Activated CD8-positive, alpha-beta T cell treated with anti-CD3 and anti-CD28 coated beads, Interleukin-2, amount 10 ng/mL, durations not matched to agents 7 days and 5 days (primary cell): Measurements from ENCODE around the gene RAVER1. TPM values are rescaled to one million over a fixed set of nuclear protein-coding genes. Genes with fewer than 3 reads are reported as not detected.
A peak's percentile ranks its signal among the peaks of the same experiment; 100 is the strongest.

Experiments
- ATAC-seq: fragments of 150-1000 bp; cut with Tn5 transposase; one replicate; pipeline ENCODE4 v1.10.0; 2021; ENCODE audit warnings: moderate library complexity
- CTCF ChIA-PET: fragments of 350-600 bp; sonication (Branson Sonifier 250); formaldehyde crosslinking; loops from one replicate; lab custom pipeline; 2021; ENCODE audit warnings: antibody characterized with exemption; lab: Charles Lee
- POLR2A ChIA-PET: fragments of 350-600 bp; sonication (Branson Sonifier 250); formaldehyde crosslinking; loops from one replicate; lab custom pipeline; 2021; ENCODE audit warnings: antibody characterized with exemption; lab: Charles Lee
- DNase-seq: peaks from one replicate; pipeline ENCODE4 v3.0.0-alpha.2; 2020
- H3K27ac Mint-ChIP-seq: one replicate; pipeline ENCODE4 v1.8.0; 2021; ENCODE audit warnings: mild to moderate bottlenecking, mixed read lengths
- H3K27me3 Mint-ChIP-seq: one replicate; pipeline ENCODE4 v1.8.0; 2021; ENCODE audit warnings: low read depth, mixed read lengths
- H3K36me3 Mint-ChIP-seq: one replicate; pipeline ENCODE4 v1.8.0; 2021; ENCODE audit warnings: low read depth, mixed read lengths
- H3K4me1 Mint-ChIP-seq: one replicate; pipeline ENCODE4 v1.8.0; 2021; ENCODE audit warnings: low read depth, mixed read lengths
- H3K4me3 Mint-ChIP-seq: one replicate; pipeline ENCODE4 v1.8.0; 2021; ENCODE audit warnings: mild to moderate bottlenecking, mixed read lengths
- H3K9me3 Mint-ChIP-seq: one replicate; pipeline ENCODE4 v1.8.0; 2022; ENCODE audit warnings: mixed read lengths; ENCODE audit not compliant: insufficient read depth
- total RNA-seq, 2 experiments: library from RNA; stranded (reverse); gene quantifications; one replicate each; pipeline ENCODE4 v1.2.3, GENCODE V29; 2021

Gene RAVER1
- total RNA-seq, 2 experiments from 2014 or later = 79.8 to 91.7 TPM

DNA sequence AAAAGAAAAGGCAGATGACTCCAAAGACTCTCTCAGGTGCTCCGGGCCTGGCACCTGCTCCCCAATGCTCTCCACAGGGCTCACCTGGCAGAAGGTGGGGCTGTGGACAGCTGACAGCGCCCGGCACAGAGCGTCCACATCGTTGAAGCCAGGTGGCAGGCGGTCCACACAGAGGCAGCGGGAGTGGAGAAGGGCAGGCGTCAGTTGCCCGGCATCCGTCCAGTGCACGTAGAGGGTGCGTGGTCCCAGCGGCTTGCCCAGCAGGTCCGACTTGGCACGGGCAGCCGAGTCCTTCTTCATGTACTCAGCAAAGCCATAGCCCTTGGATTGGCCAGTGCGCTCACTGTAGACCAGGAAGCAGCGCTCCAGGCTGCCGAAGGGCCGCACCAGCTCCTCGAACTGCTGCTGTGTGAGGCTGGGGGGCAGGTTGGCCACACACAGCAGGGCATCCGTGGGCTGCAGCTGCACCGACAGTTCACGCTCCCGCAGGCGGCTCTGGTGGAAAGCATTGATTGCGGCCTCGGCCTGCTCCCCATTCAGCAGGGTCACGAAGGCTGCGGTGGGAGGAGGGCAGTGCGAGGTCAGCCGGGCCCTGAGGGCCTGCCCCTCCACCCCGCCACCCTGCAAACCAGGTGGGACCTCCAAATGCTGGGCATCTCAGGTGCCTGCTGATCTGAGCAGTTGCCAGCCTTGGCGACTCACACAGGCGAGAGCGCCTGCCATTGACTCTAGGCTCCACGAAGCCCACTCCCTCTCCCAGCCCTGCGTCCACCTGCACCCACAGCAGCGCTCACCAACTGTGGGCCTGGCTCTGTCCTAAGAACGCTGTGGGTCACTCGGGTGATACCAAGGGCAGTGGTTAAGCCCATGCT is 4.5 kb downstream of the RAVER1 start:
- Mint-ChIP-seq H3K27me3 (no peaks in the 10 kb centered on the region), H3K4me3 (no peak overlapping the region), H3K36me3 (peaks cover 53% of the 10 kb centered on the region), H3K9me3 (no peaks in the 10 kb centered on the region), H3K27ac (no peak overlapping the region), H3K4me1 (peaks cover 17% of the 10 kb centered on the region)
- CTCF ChIA-PET = no interaction called here
- ATAC-seq (no peak), DNase-seq (no peak)
- POLR2A ChIA-PET = interaction anchor here (1.2 kb wide), 1 partner anchor 10 kb away, joined by 4 read pairs; no protein-coding TSS in a partner anchor

DNA sequence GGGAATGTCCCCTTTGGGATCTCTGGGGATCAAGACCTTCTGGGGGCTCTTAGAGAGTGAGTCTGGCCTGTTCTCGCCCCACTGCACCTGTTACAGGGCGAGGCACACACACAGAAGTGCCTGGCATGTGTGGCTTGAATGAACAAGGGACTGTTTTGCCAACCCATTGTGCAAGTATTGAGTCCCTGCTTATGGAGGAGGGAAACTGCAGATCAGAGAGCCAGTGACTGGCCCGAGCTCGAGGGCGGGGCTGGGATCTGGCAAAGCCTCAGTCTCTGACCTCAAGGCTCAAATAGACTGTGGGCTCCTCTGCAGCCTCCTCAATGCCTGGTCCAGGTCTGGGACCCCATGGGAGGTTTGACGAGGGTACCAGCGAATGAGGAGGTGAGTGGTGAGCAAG is 5.5 kb downstream of the RAVER1 start:
- Mint-ChIP-seq H3K27ac (no peak overlapping the region), H3K36me3 (peaks cover 47% of the 10 kb centered on the region), H3K4me1 (peaks cover 12% of the 10 kb centered on the region), H3K9me3 (no peaks in the 10 kb centered on the region), H3K27me3 (no peaks in the 10 kb centered on the region), H3K4me3 (no peak overlapping the region)
- ChIA-PET CTCF (no interaction called here), POLR2A (no interaction called here)
- ATAC-seq (no peak), DNase-seq (no peak)

DNA sequence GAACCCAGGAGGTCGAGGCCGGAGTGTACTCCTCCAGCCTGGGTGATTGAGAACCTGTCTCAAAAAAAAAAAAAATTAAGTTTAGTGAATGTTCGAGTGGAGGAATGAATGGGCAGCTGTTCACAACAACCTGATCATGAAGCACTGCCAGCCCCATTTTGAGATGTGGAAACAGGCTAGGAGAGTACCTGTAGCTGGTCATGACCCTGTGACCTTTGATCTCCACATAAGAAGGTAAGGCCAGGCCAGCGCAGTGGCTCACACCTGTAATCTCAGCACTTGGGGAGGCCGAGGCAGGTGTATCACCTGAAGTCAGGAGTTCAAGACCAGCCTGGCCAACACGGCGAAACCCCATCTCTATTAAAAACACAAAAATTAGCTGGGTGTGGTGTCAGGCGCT is 7.6 kb downstream of the RAVER1 start:
- ATAC-seq (no peak), DNase-seq (no peak)
- CTCF ChIA-PET = no interaction called here
- no peaks in the 10 kb centered on the region for H3K27me3 Mint-ChIP-seq
- H3K4me1 Mint-ChIP-seq = no peaks in the 10 kb centered on the region
- peaks cover 46% of the 10 kb centered on the region for H3K36me3 Mint-ChIP-seq
- H3K27ac Mint-ChIP-seq = no peak overlapping the region
- POLR2A ChIA-PET = interaction anchor here (1.2 to 1.8 kb wide), 2 partner anchors 8 to 54 kb away, joined by 3 to 5 read pairs; partner anchors contain the start of genes ICAM1 and RAVER1
- no peak overlapping the region for H3K4me3 Mint-ChIP-seq
- H3K9me3 Mint-ChIP-seq = no peaks in the 10 kb centered on the region

DNA sequence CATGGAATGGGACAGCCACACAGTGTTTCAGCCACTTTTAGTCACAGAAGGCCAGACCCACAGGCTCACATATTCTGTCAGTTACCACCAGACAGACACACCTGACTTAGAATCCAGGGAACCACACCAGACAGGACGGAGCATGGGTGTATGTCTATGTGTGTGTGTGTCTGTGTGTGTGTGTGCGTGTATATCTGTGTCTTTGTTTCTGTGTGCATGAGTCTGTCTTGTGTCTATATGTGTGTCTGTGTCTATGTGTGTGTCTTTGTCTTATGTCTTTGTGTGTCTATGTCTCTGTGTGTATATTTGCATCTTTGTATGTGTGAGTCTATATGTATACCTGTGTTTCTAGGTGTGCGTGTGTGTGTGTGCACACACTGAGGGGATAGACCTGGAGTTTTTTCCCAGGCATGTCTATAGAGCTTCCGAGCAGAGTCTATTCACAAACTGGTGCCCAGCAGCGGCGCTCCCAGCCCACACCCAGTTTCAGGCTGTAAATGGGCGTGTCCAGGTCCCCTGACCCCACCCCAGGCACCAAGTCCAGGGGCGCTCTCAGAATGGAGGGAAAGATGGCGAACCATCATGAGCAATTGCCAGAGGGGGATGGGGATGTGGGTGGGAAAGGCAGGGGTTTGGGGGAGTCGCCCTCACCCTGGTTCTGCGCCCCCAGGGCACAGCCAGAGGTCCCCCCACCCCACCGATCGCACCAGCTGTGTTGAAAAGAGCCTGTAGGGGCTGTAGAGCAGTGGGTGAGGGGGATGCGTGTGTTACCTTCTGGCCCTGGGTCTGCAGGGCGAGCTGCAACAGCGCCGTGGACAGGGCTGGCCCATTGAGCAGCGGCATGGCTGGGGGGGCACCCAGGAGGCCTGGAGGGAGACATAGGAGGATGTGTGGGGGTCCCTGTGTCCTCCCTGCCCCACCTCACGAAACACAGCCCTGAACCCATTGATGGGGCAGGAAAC is 11.2 kb downstream of the RAVER1 start:
- no peak overlapping the region for H3K27ac Mint-ChIP-seq
- no peaks in the 10 kb centered on the region for H3K9me3 Mint-ChIP-seq
- H3K4me3 Mint-ChIP-seq = no peak overlapping the region
- ChIA-PET CTCF (interaction anchor here (1.3 kb wide), 1 partner anchor 67 kb away, joined by 3 read pairs; no protein-coding TSS in a partner anchor), POLR2A (no interaction called here)
- peaks cover 38% of the 10 kb centered on the region for H3K36me3 Mint-ChIP-seq
- no peaks in the 10 kb centered on the region for H3K4me1 Mint-ChIP-seq
- no peaks in the 10 kb centered on the region for H3K27me3 Mint-ChIP-seq
- no peak for DNase-seq
- ATAC-seq = peak; percentile 11

DNA sequence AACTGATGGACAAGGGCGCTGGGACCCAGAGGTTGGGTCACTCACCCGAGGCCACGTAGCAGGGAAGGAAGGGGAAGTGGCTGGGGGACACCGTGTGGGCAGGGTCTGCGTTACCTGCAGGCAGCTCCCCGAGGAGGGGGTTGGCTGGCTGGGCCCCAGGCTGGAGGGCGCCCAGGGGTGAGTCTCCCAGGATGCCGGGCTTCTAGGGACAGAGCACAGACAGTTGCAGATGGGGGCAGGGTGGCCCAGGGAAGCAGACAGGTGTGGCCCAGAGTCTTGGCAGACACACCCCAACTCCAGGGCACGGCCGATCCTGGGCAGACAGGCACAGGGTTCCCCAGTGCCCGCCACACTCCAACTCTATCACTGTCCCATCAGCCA is 11.9 kb downstream of the RAVER1 start:
- Mint-ChIP-seq H3K9me3 (no peaks in the 10 kb centered on the region), H3K4me3 (no peak overlapping the region), H3K36me3 (peaks cover 42% of the 10 kb centered on the region), H3K4me1 (no peaks in the 10 kb centered on the region), H3K27me3 (no peaks in the 10 kb centered on the region), H3K27ac (no peak overlapping the region)
- ChIA-PET POLR2A (no interaction called here), CTCF (interaction anchor here (1.3 kb wide), 1 partner anchor 68 kb away, joined by 3 read pairs; no protein-coding TSS in a partner anchor)
- DNase-seq (no peak), ATAC-seq (peak; percentile 29)

DNA sequence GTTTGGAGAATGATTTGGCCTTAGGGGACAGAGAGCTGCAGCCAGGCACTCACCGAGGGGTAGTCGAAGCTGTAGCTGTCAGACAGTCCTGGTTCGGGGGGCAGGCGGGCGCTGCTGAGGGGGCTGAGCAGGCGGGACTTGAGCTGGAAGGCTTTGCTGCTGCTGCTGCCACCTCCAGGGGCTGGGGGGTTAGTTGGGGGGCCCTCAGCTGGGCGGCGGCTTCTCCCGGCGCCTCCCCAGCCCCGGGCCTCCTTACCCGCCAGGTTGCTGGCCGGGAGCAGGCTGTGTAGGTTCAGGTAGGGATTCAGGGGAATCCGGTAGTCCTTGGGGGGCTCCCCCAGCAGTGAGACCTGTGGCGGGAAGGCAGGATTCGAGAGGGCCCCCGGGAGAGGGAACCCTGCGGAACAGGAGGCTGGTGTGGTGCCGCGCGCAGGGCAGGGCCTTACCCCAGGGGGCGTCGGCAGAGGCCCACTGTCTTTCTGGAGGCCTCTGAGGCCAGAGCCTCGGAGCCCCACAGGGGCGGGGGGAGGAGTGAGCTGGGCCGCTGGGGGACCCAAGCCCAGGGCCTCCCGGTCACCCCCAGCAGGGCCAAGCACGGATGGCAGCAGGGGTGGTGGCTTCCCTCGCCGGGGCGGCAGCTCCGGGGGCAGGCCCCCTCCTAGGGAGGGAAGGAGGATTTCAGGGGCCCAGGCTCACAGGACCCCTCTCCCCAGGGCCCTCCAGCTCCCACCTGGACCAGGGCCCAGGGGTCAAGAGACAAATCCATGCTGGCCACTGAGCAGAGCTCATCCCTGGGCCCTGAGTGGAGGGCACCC is 12.5 kb downstream of the RAVER1 start:
- POLR2A ChIA-PET = no interaction called here
- H3K27me3 Mint-ChIP-seq = no peaks in the 10 kb centered on the region
- peaks cover 6% of the 10 kb centered on the region for H3K4me1 Mint-ChIP-seq
- CTCF ChIA-PET = interaction anchor here (1.3 kb wide), 1 partner anchor 68 kb away, joined by 3 read pairs; no protein-coding TSS in a partner anchor
- no peak overlapping the region for H3K4me3 Mint-ChIP-seq
- H3K36me3 Mint-ChIP-seq = peaks cover 48% of the 10 kb centered on the region
- no peak overlapping the region for H3K27ac Mint-ChIP-seq
- no peak for DNase-seq
- no peaks in the 10 kb centered on the region for H3K9me3 Mint-ChIP-seq
- ATAC-seq = no peak

DNA sequence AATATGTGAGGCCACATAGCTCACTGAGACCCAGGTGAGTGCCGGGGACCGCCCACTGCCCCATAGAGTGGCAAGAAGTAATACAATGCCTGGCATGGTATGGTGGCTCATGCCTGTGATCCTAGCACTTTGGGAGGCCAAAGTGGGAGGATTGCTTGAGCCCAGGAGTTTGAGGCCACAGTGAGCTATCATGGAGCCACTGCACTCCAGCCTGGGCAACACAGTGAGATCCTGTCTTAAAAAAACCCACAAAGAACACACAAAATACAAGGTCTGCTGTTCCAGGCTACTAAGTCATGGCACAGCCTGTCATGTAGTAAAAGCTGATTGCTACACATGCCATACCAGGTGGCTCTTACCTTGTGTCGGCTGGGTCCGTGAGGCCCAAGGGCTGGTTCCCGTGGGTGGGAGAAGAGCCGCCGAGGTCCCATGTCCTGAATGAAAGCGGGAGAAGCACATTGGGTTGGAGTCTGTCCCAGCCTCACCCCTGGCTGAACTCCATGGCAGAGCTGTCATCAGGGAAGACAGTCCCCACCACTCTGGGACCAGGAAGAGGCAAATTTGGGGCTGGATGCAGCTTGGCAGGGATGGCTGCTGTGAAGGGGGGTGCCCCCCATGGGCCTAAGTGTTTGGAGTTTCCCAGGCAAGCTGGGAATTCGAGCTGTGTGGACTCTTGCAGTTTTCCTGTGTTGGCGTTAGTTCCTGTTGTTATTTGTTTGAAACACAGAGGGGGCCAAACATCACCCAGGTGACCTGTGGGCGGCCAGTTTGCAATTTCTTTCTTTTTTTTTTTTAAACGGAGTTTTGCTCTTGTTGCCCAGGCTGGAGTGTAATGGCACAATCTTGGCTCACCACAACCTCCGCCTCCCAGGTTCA is 14.3 kb downstream of the RAVER1 start:
- ChIA-PET CTCF (no interaction called here), POLR2A (interaction anchor here (1.4 kb wide), 1 partner anchor 11 kb away, joined by 4 read pairs; no protein-coding TSS in a partner anchor)
- DNase-seq (no peak), ATAC-seq (no peak)
- H3K27me3 Mint-ChIP-seq = no peaks in the 10 kb centered on the region
- no peaks in the 10 kb centered on the region for H3K9me3 Mint-ChIP-seq
- H3K4me1 Mint-ChIP-seq = peaks cover 17% of the 10 kb centered on the region
- H3K27ac Mint-ChIP-seq = no peak overlapping the region
- H3K4me3 Mint-ChIP-seq = no peak overlapping the region
- H3K36me3 Mint-ChIP-seq = peaks cover 40% of the 10 kb centered on the region

DNA sequence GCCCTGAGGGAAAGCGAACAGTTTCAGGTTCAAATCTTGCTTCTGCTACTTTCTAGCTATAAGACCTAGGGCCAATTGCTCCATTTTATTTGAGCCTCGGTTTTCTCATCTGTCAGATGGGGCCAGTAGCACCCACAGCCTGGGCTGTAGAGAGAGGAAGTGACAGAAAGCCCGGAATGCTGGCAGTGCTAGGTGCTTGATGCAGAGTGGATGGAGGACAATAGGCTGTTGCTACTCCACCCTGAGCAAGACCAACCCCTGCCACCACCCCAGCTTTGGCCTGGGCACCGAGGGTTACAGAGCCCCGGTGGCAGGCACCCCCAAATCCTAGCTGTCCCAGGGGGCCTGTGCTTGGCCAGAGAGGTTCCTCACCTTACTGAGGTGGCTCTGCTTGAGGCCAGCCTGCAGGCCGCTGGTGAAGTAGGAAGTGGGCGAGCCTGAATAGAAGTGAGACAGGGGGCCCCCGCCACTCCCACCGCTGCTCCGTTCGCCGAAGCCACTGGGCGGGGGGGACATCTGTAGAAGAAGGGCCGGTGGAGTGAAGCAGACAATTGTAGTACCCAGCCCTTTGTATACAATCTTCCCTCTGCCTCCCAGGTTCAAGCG is 15.4 kb downstream of the RAVER1 start:
- Mint-ChIP-seq H3K36me3 (peaks cover 36% of the 10 kb centered on the region), H3K27ac (no peak overlapping the region), H3K27me3 (no peaks in the 10 kb centered on the region), H3K4me1 (peaks cover 17% of the 10 kb centered on the region), H3K4me3 (no peak overlapping the region), H3K9me3 (no peaks in the 10 kb centered on the region)
- DNase-seq = no peak
- CTCF ChIA-PET = no interaction called here
- no peak for ATAC-seq
- POLR2A ChIA-PET = interaction anchor here (1.4 kb wide), 1 partner anchor 12 kb away, joined by 4 read pairs; no protein-coding TSS in a partner anchor

DNA sequence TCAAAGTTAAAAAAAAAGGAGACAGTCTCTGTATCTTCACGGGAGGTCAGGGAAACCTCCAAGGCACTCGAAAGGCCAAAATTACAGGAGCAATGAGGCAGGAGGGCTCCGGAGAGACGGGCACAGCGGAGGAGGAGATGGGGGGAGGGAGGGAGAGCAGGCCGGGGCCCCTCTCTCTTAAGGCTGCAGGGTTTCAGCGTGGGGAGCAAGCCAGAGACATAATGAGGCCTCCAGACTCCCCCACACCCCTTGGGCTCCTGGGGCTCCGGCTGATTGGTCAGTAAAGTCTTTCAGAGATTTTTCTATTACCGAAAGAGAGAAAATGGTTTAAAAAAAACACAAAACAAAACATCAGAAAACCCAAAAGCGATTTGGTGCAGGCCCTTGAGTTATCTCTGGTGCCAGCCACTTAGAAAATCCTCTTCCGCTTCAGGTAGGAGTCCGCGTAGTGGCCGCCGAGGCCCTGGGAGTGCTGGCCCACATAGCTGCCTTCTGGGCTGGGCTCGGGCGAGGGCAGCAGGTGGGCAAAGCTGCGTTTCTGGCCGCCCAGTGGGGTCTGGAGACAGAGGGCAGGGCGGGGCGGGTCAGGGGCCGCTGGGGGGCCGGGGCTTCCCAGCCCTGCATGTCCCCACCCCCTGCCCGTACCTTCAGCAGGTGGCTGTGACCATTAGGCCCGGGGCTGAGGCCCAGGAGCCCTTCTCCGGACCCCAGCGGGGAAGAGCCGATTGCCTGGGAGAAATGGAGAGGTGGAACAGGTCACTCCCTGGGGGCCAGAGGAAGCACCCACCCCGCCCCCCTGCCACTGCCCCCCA is 16.1 kb downstream of the RAVER1 start:
- ChIA-PET CTCF (interaction anchor here (0.5 kb wide), 1 partner anchor 1440 kb away, joined by 3 read pairs; no protein-coding TSS in a partner anchor), POLR2A (interaction anchor here (0.7 kb wide), 1 partner anchor 15 kb away, joined by 4 read pairs; no protein-coding TSS in a partner anchor)
- H3K4me1 Mint-ChIP-seq = peaks cover 17% of the 10 kb centered on the region
- H3K9me3 Mint-ChIP-seq = no peaks in the 10 kb centered on the region
- DNase-seq (no peak), ATAC-seq (no peak)
- H3K27me3 Mint-ChIP-seq = no peaks in the 10 kb centered on the region
- peaks cover 36% of the 10 kb centered on the region for H3K36me3 Mint-ChIP-seq
- H3K4me3 Mint-ChIP-seq = no peak overlapping the region
- no peak overlapping the region for H3K27ac Mint-ChIP-seq
